Measurements from ENCODE around the gene NCKAP5L.
"Not testable (repeated sequence)": the region's sequence is repeated elsewhere in the genome, so short reads cannot be mapped to it uniquely, and the experiment has no call there.

Gene NCKAP5L

DNA sequence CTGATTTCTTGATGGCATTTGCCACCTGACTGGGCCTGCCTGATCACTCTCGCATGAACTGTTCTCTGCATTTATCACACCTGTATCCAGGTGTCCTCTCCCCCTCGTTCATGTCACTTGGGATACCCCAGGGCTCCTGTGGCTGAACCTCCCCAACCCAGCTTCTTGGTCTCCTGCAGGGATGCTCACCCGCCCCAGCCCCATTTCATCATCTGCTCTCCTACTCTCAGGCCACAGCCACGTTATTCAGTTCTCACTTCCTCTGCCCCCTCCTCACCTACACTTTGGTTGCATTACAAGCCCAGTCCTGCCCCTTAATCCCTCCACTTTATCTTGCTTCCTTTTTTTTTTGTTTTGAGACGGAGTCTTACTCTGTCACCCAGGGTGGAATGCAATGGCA lies 51.4 kb downstream of the NCKAP5L start:
- DNase-seq: no peak

GRCh38 chr12:49776413-49776812 lies 51.8 kb downstream of the NCKAP5L start:
- DNase-seq: peak in 1 of 2 experiments; percentile 68

DNA sequence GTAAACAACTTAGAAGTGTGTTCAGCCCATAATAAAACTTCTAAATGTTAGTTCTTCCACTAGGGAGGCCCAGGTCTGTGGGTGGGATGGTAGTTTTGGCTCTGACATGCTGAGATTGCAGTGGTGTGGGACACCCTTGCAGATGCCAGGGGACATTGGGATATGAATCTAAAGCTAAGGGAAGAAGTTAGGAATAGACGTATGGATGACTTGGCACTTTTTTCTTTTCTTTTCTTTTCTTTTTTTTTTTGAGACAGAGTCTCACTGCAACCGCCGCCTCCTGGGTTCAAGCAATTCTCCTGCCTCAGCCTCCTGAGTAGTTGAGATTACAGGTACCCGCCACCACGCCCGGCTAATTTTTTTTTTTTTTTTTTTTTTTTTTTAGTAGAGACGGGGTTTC lies 55.1 kb downstream of the NCKAP5L start:
- not testable (repeated sequence) for DNase-seq

DNA sequence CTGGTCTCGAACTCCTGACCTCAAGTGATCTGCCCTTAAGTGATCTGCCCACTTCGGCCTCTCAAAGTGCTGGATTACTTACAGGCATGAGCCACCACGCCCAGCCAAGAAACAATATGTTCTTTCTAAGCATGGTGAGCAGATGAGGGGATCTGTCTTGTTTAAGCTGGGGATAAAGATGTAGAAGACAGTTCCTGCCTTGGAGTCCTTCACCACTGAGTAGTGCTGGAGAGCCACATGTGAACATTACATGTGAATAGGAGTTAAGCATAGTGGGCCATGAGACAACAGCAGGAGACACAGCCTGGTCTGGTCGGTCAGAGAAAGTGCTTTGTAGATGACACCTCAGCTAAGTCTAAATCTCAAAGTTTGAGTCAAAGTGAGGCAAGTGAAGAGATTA lies 60.9 kb downstream of the NCKAP5L start:
- DNase-seq: no peak

DNA sequence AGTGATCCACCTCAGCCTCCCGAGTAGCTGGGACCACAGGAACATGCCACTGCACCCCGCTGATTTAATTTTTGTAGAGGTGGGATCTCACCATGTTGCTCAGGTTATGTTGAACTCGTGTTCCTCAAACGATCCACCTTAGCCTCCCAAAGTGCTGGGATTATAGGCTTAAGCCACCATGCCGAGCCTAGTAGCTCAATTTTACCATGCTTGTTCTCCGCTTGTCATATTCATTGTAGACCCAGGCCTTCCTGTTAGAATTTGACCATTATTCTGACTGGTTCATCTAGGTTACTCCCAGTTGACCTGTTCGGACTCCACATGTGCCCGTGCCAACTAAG lies 62.1 kb downstream of the NCKAP5L start:
- no peak for DNase-seq

GRCh38 chr12:49764126-49764525 lies 64.1 kb downstream of the NCKAP5L start:
- DNase-seq: no peak

GRCh38 chr12:49763006-49763591 lies 65.1 kb downstream of the NCKAP5L start:
- DNase-seq: peak; percentile 9 to 37

- DNase-seq: no peak
These were observed 65.8 kb downstream of the NCKAP5L start for GRCh38 chr12:49762468-49762847.

GRCh38 chr12:49761677-49762467 lies 66.3 kb downstream of the NCKAP5L start:
- no peak for DNase-seq

GRCh38 chr12:49750996-49751393 lies 77.2 kb downstream of the NCKAP5L start:
- no peak for DNase-seq

DNA sequence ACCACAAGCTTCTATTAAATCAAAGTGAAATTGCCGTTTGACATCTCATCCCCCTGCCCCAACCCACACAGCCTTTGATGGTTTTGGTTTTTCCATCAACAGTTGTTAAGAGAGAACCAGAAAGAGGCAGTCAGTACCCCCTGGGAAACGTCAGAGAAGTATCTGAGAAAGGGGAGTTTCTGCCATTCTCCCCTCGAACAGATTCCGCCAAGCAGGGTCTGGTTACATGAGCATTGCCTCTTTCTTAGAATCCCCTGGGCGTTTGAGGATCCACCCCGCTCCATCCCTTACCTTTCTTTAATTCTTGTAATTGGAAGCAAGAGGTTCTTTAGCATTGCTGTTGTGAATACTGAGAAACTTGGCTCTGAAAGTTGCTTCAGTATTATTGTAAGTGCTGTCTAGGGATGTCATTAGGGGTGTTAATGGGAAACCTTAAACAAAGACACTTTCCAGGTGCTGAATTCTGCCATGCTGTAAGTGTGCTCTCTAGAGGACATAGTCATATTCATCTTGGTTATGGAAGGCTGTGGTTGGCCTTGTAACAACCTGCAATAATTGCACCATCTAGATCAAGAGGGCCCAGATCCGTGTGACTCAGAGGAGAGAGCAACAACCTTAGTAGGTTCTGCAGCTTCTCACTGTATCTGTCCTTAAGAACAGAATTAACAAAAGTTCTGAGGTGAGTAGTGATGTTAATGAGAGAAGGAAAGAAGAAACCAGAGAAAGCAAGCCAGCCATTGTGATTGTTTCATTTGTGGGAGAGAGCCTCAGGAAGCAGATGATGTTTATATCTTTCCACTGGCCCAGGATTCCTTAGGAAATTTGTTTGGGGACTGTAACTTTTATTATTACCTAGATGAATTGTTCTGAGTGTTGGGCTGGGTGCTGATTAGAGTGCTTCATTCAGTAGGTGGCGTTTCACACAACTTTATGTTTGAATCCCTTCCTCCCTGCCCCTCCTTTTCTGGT lies 77.9 kb downstream of the NCKAP5L start:
- DNase-seq: no peak

- no peak for DNase-seq
These were observed 79.4 kb downstream of the NCKAP5L start for GRCh38 chr12:49748800-49749199.

- DNase-seq: no peak
These were observed 79.9 kb downstream of the NCKAP5L start for GRCh38 chr12:49748306-49748705.

- no peak for DNase-seq
These were observed 83.8 kb downstream of the NCKAP5L start for GRCh38 chr12:49744363-49744885.

DNA sequence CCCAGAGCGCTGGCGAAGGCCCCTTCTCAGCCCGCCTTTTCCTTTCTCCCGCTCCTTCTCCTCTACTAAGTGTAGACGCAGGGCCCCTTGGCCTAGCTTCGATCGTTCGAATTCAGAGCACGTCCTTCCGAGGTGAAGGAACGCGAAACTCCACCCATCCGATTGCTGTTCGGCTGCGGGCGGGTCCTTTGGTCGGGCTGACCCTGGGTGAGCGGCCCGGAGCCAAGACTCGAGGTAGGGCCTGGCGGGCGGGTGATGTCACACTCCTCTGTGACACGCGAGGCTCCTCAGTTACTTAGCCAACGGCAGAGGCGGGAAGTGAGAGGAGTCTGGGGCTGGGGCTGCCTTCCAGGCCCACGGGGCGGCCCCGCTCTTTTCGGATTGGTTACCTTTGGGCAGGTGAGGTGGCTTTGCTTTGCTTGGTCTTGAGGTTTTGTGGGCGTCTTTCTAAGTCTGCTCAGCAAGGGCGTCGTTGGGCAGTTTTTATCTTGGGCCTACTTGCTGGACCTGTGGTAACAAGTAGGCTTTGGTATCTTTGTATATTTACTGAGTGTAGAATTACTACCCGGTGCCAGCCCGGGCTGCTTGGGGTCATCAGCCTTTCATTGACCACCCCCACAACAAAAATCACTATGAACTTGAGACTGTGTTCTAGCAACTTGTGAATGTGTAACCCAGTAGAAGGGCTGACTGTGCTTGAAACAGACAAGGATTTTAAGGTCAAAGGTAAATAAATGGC lies 86.2 kb downstream of the NCKAP5L start:
- peak; percentile 47 to 64 for DNase-seq

All from NCI-H446 (cell line).